Neural progenitor cell (in vitro differentiated cells): Measurements from ENCODE around the gene GMDS.

Experiments
- EZH2 ChIP-seq: fragments of 200-600 bp; sonication (generic); IDR thresholded peaks from 2 replicates; pipeline ENCODE4 v1.6.1; 2017; ENCODE audit warnings: antibody characterized with exemption, mild to moderate bottlenecking, moderate library complexity
- EZH2phosphoT487 ChIP-seq: fragments of 200-600 bp; sonication (generic); IDR thresholded peaks from 2 replicates; pipeline ENCODE4 v1.6.1; 2017; ENCODE audit warnings: antibody characterized with exemption
- TF ChIP-seq, protein P1 (sequence below): fragments of 200-600 bp; sonication (generic); IDR thresholded peaks from 2 replicates; pipeline ENCODE4 v1.5.1; 2017; ENCODE audit warnings: antibody characterized with exemption, mild to moderate bottlenecking

DNA sequence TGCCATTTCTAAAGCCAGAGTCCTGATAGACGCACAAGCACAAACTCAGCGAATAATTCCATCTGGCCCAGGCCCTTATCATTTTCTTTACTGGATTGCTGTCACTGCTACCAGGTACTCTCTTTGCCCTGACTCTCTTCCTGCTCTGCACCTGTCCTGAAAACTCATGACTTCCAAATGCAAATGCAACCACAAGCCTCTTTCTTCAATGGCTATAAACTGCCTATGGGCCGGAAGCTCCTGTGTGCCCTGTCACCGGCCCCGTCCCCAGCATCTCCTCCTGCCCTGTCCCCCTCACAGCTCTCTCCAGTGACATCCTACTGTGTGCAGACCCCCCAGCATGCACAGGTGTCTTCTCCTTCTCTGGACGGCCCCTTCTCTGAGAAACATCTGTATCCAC lies 302.6 kb downstream of the GMDS start:
- TF ChIP-seq, protein P1, sequence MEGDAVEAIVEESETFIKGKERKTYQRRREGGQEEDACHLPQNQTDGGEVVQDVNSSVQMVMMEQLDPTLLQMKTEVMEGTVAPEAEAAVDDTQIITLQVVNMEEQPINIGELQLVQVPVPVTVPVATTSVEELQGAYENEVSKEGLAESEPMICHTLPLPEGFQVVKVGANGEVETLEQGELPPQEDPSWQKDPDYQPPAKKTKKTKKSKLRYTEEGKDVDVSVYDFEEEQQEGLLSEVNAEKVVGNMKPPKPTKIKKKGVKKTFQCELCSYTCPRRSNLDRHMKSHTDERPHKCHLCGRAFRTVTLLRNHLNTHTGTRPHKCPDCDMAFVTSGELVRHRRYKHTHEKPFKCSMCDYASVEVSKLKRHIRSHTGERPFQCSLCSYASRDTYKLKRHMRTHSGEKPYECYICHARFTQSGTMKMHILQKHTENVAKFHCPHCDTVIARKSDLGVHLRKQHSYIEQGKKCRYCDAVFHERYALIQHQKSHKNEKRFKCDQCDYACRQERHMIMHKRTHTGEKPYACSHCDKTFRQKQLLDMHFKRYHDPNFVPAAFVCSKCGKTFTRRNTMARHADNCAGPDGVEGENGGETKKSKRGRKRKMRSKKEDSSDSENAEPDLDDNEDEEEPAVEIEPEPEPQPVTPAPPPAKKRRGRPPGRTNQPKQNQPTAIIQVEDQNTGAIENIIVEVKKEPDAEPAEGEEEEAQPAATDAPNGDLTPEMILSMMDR: no peak
- TF ChIP-seq EZH2phosphoT487 (no peak), EZH2 (no peak)
